GM19239 (cell line): ENCODE results near the gene LILRA2.
"Not testable (repeated sequence)": the region's sequence is repeated elsewhere in the genome, so short reads cannot be mapped to it uniquely, and the experiment has no call there.

ENCODE experiments used
- DNase-seq: peaks from one replicate; pipeline ENCODE4 v3.0.0; 2011; ENCODE audit warnings: low spot score; ENCODE audit not compliant: insufficient read length
- FAIRE-seq: peaks from 2 replicates; lab custom pipeline; 2011; peaks lifted over from hg19 to GRCh38; lab: Jason Lieb, UNC

LILRA2 gene

DNA sequence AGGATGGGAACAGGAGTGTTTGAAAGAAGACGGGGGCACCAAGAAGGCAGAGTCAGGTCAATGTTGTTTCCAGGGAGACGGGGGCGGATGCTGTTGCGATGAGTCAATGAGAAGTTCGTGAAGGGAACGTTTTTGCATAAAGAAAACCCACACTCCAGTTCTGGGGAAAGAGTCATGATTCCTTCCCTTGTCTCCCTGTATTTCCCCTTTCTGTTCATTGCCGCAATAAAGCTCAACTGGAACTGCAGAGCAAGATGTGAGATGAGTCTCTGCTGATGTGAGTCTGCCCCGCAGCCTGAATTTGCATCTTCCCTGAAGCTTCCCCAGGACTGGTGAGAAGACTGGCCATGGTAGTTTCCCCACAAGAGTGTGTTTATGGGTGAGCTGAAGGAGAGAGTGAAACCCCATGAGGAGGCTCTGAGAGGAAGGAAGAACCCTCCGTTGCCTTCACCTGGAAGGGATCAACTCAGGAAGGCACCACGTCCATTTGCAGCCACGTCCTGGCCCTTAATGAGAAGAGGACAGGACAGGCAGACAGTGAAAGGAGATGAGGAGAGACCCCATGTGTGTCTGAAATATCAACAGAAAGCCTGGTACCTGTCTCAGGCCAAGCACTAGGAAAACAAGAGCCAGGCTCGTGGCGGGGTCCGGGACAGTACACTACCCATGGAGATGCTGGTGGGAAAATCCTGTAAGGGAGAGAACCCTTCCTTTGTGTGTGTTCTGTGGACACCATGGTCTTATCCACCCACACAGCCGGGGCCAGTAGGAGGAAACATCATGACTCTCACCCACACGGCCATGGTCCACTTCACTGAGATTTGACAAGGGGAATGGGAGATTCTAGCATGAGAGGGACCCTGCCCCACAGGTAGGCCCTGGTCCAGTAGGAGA, 33.5 kb downstream of the LILRA2 start:
- no peak for DNase-seq
- peak; percentile 99 for FAIRE-seq

DNA sequence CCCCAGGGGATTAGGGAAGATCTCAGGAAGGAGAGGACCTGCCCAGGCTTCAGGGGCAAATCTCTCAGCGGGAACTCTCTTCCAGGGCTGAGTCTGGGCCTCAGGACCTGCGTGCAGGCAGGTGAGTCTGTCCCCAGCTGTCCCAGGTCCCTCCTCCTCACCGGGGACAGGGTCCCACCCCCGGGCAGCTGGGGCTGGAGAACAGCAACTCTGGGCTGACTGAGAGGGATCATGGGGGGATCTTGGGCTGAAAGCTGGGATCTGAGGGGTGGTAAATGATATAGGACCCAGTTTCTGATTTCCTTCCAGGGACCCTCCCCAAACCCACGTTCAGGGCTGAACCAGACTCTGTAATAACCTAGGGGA, 34.2 kb downstream of the LILRA2 start:
- FAIRE-seq: no peak
- no peak for DNase-seq

DNA sequence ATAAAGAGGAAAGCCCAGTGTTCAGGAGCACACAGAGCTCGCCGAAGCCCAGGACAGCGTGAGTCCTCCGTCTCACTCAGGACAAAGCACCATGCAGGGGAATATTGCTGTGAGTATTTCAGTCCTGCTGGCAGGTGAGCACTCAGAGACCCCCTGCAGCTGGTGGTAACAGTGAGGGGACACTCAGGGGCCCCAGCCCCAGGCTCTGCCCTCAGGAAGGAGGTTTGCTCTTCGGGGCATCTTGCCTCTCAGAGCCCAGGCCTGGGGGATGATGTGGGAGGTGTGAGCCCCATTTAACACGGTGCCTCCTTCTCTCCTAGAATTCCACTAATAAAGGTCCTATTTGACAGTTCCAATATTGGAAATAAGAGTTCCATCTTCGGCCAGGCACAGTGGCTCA, 34.6 kb downstream of the LILRA2 start:
- no peak for DNase-seq
- no peak for FAIRE-seq

DNA sequence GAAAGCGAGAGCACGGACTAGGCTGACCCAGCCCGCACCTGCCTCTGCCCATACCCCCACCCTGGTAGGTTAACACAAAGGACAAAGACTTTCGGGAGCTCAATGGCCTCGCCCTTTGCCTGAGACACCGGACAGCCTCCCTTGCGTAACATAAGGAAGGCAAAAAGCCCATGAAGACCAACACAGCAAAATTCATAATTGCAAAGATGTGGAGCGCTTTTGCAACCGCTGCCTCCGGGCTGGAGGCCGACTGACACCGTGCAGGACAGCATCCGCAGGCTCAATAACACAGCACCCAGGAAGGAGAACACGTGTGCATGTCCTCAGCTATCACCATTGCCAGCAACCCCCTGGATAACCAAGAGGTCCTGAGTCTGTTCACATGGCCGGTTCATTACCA, 35.2 kb downstream of the LILRA2 start:
- DNase-seq (no peak), FAIRE-seq (no peak)

DNA sequence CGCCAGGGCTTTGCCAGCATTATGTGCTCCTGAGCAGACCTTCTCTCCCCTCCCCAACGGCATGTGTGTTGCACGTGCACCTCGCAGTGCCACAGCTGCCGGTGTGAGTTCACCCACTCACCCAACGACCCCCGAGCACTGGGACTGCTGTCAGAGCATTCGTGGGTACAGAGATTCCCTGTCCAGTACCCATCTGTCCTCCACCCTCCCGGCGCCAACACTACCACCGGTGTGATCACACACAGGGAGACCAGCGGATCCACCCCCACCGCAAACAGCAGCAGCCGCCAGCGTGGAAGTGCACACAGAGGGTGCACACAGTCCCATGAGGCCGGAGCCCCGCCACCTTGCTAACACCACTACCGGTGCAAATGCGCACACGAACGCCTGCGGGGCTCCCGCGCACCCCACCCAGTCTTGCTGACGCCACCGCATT, 35.8 kb downstream of the LILRA2 start:
- FAIRE-seq (no peak), DNase-seq (no peak)

DNA sequence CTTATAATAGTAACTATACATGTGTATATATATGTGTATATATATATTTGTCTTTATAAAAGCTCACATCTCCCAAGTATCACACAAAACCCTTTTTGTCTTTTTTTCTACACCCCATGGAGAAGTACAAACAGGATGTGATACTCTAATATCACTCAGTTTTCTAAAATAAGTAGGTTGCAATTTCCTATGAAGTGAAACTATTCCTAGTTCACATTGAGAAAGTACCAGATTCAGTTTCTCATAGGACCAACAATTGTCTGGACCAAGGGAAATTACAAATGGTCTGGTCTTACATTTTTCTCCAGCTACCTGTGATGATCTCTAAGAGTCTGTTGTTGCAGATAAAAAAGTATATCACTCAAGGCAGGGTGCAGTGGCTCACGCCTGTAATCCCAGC, 38.8 kb downstream of the LILRA2 start:
- peak; percentile 53 for FAIRE-seq
- no peak for DNase-seq

DNA sequence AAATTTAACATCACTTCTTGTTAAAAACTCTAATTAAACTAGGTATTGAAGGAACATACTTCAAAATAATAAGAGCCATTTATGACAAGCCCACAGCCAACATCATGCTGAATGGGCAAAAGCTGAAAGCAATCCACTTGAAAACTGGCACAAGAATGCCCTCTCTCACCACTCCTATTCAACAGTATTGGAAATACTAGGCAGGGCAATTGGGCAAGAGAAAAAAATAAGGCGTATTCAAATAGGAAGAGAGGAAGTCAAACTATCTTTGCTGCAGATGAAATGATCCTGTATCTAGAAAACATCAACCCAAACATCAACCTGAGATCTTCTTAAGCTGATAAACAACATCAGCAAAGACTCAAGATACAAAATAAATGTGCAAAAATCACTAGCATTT, 41.1 kb downstream of the LILRA2 start:
- no peak for DNase-seq
- FAIRE-seq: peak; percentile 66

DNA sequence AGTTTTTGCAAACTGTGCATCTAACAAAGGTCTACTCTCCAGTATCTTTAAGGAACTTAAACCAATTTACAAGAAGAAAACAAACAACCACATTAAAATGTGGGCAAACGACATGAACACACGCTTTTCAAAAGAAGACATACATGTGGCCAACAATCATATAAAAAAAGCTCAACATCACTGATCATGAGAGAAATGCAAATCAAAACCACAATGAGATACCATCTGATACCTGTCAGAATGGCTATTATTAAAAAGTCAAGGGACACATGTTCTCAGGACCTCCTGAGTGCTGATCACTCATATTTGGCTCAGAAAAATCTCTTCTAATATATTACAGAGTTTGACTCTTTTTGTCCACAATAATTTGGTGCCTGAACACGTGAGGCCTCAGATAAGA, 42.5 kb downstream of the LILRA2 start:
- no peak for FAIRE-seq
- no peak for DNase-seq

DNA sequence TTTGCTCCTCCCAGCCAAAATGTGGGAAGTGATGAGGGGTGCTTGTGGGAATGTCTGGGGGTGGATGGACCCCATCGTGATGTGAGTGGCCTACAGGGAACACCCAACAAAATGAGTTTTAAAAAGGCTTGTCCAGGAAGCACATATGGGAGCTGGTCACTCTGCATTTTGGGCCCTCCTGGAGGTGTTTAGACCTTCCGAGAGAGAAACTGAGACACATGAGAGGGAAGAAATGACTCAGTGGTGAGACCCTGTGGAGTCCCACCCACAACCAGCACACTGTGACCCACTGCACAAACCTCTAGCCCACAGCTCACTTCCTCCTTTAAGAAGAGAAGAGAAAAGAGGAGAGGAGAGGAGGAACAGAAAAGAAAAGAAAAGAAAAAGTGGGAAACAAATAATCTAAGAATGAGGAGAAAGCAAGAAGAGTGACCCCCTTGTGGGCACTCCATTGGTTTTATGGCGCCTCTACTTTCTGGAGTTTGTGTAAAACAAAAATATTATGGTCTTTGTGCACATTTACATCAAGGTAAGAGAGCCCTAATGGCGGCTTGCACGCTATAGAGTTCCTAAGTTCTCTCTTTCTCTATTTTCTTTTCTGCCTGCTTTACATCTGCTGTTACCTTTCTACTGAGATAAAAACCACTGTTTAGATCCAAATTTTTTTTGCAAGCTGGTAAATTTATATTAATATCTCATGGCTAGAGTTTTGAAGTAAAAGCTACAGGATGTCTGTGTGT, 43.4 kb downstream of the LILRA2 start:
- DNase-seq (peak; percentile 28), FAIRE-seq (peak; percentile 100)

DNA sequence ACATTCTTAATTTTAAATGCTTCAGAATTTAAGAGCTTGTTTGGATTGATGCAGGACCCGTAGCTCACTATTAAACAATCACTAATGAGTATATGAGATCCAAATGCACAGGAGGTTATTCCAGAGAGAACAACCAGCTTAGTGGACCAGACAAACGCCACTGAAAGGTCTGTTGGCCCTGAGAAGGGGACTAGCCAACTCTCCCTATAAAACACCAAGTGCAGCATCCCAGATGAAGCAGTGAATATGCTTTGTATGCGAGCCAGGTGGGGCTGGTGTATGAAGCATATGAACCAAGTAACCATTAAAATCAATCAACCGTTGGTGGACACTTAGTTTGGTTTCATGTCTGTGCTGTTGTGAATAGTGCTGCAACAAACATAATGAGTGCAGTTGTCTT, 46.9 kb downstream of the LILRA2 start:
- FAIRE-seq (peak; percentile 56), DNase-seq (no peak)

DNA sequence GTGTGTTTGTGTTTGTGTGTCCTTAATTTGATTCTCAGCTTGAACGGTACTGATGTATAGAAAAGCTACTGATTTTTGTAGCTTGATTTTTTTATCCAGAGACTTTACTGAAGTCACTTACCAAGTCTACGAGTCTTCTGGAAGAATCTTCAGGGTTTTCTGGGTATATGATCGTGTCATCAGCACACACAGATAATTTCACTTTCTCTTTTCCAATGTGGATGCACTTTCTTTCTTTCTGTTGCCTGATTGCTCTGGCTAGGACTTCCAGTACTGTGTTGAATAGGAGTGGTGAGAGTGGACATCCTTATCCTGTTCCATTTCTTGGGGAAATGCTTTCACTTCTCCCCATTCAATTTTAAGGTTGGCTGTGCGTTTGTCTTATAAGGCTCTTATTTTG, 48.8 kb downstream of the LILRA2 start:
- FAIRE-seq: peak; percentile 52
- DNase-seq: no peak

DNA sequence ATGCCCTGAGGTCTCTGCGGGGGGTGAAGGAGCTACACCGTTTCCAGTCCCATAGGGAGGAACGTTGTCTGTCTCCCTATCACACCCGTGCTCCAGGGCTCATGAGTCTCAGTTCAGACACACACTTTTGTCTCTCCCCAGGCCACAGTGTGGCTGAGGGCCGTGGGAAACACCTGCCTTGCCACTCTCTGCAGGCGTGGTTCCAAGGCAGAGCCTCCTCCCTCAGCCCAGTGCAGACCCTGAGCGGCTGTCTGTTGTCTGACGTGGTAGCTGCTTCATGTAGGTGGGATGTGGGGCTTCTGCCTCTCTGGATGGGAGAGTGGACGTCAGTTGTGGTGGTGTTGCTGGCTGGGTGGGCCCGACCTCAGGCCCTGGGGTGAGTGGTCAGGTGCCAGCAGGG, 50.6 kb downstream of the LILRA2 start:
- not testable (repeated sequence) for DNase-seq

DNA sequence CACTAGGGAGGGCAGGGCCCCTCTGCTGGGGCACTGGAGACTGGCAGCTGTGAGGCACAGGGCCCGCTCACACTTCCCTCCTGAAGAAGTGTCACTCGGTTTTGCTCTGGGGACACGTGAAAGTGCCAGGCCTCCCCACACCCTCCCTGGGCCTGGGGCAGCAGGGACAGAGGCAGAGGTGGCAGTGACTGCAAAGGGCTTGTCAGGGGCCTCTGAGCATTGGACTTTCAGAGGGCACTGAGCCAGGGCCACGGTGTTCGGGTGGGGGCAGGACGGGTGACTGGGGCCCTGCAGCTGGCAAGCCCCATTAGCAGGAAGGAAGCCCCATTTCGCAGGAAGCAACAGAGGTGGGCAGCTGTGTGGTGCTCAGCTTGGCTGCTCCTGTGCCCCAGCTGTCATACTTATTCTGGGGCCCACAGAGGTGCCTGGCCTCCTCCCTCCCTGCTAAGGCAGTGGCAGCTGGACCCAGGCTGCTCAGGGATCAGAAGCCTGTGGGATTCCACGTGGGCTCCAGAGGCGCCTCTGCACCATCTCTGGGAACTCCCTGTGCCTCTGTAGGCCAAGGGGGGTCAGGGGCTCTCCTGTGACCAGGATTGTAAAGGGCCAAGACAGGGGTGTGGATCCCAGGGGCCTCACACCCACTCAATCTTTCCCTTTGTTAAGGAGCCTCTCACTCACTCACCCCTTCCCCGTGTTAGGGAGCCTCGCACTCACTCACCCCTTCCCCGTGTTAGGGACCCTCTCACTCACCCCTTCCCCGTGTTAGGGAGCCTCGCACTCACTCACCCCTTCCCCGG, 51.5 kb downstream of the LILRA2 start:
- not testable (repeated sequence) for DNase-seq
- peak; percentile 89 for FAIRE-seq

More for the DNA sequence above, 50.6 kb downstream of the LILRA2 start:
- FAIRE-seq: not testable (repeated sequence)

DNA sequence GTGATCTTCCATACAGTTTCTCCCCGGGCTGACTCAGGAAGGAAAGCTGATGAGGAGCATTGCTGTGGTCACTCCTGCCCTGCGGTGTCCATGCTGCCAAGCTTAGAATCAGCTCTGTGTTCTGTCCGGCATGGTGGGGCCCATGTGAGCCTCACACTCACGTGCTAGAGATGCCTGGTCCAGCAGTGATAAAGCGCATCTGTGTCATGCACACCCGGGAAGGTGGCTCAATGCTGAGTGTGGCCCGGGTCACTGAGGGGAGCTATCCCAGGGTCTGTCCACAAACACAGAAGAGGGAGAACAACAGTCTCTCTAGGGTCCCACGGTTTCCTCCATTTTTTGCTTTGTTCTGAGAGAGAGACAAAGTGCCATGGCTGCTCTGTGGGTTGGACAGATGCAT, 53.2 kb downstream of the LILRA2 start:
- DNase-seq (no peak), FAIRE-seq (no peak)

DNA sequence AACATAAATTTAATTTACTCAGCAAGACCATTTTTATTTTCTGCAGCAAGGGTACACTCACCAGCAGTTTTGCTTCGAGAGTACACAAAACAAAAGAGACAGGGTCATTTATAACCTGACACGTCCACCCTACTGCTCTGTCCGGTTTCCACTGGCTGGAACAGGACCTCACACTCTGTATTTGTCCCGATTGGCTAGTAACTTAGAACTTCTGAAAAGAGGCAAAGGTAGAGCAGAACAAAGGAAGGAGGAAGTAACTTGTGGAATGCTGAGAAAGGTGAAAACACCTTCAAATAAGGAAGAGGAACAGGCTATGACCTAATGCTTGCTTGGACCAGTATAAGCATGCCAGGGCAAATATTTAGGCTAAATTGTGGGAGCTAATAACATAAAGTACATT, 54.3 kb downstream of the LILRA2 start:
- not testable (repeated sequence) for DNase-seq, FAIRE-seq

DNA sequence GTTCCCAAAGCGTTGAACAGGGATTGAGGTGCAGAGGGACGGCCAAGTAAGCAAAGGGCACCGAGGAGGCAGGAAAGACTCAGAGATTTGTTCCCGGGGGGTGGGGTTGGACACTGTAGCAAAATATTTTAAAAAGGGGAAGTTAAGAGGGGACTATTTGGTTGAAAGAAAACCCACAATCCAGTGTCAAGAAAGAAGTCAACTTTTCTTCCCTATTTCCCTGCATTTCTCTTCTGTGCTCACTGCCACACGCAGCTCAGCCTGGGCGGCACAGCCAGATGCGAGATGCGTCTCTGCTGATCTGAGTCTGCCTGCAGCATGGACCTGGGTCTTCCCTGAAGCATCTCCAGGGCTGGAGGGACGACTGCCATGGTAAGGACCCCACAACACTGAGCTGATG, 56.7 kb downstream of the LILRA2 start, which contains the start of gene LILRB1:
Gene LILRB1, plus strand, starts transcription at position 223 of the 400 bp plus-strand sequence. CDS start 590 bp downstream, outside the sequence.
- not testable (repeated sequence) for DNase-seq, FAIRE-seq

DNA sequence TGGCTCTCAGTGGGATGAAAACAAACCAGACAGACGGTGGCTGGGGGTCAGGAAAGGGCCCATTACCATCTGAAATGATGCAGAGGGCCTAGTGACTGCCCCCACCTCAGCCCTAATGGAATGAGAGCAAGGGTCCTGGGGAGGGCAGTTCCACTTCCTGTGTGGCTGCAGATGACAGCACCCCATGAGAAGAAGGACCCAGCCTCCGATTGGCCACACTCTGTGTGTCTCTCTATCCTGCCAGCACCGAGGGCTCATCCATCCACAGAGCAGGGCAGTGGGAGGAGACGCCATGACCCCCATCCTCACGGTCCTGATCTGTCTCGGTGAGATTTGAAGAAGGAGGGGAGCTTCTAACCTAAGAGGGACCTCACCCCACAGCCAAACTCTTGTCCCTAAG, 57.2 kb downstream of the LILRA2 start:
- no peak for FAIRE-seq

DNA sequence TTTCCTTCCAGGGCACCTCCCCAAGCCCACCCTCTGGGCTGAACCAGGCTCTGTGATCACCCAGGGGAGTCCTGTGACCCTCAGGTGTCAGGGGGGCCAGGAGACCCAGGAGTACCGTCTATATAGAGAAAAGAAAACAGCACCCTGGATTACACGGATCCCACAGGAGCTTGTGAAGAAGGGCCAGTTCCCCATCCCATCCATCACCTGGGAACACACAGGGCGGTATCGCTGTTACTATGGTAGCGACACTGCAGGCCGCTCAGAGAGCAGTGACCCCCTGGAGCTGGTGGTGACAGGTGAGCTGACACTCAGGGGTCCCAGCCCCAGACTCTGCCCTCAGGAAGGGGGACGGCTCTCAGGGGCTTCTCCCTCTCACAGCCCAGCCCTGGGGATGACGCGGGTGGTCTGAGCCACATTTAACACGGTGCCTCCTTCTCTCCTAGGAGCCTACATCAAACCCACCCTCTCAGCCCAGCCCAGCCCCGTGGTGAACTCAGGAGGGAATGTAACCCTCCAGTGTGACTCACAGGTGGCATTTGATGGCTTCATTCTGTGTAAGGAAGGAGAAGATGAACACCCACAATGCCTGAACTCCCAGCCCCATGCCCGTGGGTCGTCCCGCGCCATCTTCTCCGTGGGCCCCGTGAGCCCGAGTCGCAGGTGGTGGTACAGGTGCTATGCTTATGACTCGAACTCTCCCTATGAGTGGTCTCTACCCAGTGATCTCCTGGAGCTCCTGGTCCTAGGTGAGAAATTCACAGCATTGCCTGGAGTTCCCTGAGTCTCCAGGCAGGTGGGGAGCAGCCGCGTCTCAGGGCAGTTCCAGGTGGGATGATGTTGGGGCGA, 58.1 kb downstream of the LILRA2 start:
- not testable (repeated sequence) for DNase-seq, FAIRE-seq

More for the DNA sequence above, 57.2 kb downstream of the LILRA2 start:
- DNase-seq: no peak

DNA sequence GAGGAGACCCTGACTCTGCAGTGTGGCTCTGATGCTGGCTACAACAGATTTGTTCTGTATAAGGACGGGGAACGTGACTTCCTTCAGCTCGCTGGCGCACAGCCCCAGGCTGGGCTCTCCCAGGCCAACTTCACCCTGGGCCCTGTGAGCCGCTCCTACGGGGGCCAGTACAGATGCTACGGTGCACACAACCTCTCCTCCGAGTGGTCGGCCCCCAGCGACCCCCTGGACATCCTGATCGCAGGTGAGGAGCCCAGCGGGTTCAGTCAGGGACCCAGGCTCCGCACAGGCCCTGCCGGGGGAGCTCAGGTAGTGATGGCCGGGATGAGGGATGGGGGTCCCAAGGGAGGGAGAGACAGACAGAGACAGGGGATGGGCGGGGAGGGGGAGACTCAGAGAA, 58.9 kb downstream of the LILRA2 start:
- not testable (repeated sequence) for DNase-seq, FAIRE-seq
